HG02759 (cell line): ENCODE data around the gene SERGEF.

Source experiments
- ATAC-seq: cut with Tn5 transposase; IDR thresholded peaks from one replicate; pipeline ENCODE4 v1.9.1; 2021; ENCODE audit warnings: mild to moderate bottlenecking, moderate library complexity; ENCODE audit not compliant: unreplicated experiment

The SERGEF gene

GRCh38 chr11:17954395-17955252 is 58.2 kb downstream of the SERGEF start:
- no peak for ATAC-seq

GRCh38 chr11:17952487-17952886 is 60.4 kb downstream of the SERGEF start:
- no peak for ATAC-seq

GRCh38 chr11:17951685-17952388 is 61.0 kb downstream of the SERGEF start:
- no peak for ATAC-seq

- ATAC-seq: no peak
These were observed 62.2 kb downstream of the SERGEF start for GRCh38 chr11:17950644-17951043.

- no peak for ATAC-seq
These were observed 64.6 kb downstream of the SERGEF start for GRCh38 chr11:17948296-17948695.

- no peak for ATAC-seq
These were observed 73.3 kb downstream of the SERGEF start for GRCh38 chr11:17939542-17939941.

- no peak for ATAC-seq
These were observed 76.1 kb downstream of the SERGEF start for GRCh38 chr11:17936790-17937189.

GRCh38 chr11:17934194-17934593 is 78.7 kb downstream of the SERGEF start:
- ATAC-seq: no peak

GRCh38 chr11:17933708-17934107 is 79.1 kb downstream of the SERGEF start:
- ATAC-seq: no peak

- ATAC-seq: no peak
These were observed 80.4 kb downstream of the SERGEF start for GRCh38 chr11:17932472-17932871.

GRCh38 chr11:17931595-17931994 is 81.3 kb downstream of the SERGEF start:
- no peak for ATAC-seq

- ATAC-seq: no peak
These were observed 82.2 kb downstream of the SERGEF start for GRCh38 chr11:17930544-17931125.

- ATAC-seq: no peak
These were observed 83.7 kb downstream of the SERGEF start for GRCh38 chr11:17929171-17929570.

GRCh38 chr11:17927681-17928343 is 85.0 kb downstream of the SERGEF start:
- no peak for ATAC-seq

GRCh38 chr11:17927041-17927440 is 85.8 kb downstream of the SERGEF start:
- no peak for ATAC-seq

GRCh38 chr11:17924713-17925112 is 88.1 kb downstream of the SERGEF start:
- ATAC-seq: no peak

- peak; percentile 22 for ATAC-seq
These were observed 89.6 kb downstream of the SERGEF start for GRCh38 chr11:17923217-17923616.

- peak; percentile 45 for ATAC-seq
These were observed 90.4 kb downstream of the SERGEF start for GRCh38 chr11:17922416-17922788.

GRCh38 chr11:17921659-17922415 is 91.0 kb downstream of the SERGEF start:
- peak; percentile 53 for ATAC-seq

GRCh38 chr11:17918049-17918605 is 94.7 kb downstream of the SERGEF start:
- no peak for ATAC-seq
